ENCODE measurements around the gene SMC6.

DNA sequence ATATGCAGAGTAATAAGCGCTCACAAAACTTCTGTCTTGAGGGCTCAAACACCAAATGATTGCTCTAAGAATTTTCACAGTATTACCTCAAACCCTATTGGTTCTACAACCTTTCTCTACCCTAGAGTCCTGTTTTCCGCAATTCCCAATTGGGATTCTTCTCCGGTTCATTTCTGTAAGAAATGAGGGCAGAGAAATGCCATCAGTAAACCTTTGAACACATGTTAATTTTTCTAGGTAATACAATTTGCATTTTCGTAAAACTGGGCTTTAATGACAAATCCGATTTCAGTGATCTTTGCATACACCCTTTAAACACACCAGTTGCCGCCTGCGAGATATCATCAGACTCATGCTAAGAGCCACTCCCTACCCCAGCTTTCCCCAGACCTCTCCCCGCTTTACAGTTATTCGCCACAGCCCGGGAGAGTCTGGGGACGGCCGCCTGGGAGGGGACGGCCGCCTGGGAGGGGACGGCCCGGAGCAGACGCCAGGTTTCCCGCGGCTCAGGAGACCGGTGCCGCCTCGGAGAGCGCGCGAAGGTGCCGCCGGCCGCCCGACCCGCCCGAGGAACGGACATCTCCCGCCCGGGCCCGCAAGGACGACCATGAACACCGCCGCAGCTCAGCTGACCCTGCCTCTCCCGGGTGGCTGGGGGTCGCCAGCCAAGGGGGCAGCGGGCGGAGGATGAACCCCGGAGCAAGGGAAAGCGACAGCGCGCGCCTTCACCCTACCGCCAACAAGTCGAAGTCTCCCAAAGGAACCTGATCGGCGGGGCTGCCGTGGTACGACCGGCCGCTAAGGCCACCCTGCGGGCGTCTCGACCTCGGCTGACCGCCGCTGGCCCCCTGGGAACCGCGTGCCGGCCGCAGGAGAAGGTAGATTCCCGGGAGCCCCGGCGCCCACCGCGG, 463 bp downstream of the SMC6 start:
- no peak for TF ChIP-seq EZH2 (IDR thresholded peaks at IDR 0.05; ENCODE audit: borderline replicate concordance, low read depth, low read length, severe bottlenecking)
- TF ChIP-seq CTCF (IDR thresholded peaks at IDR 0.05; ENCODE audit: borderline replicate concordance, extremely low read depth, low read length, poor library complexity, severe bottlenecking) = no peak
